Amniotic stem cell (primary cell): ENCODE data around the gene SECISBP2.

Source experiments
- DNase-seq: peaks from one replicate; lab custom pipeline; 2025; lab: John Stamatoyannopoulos, UW

SECISBP2 gene

GRCh38 chr9:89383030-89383720, 64.9 kb downstream of the SECISBP2 start:
- DNase-seq = no peak

- DNase-seq = no peak
Measured at GRCh38 chr9:89383721-89384300, 65.5 kb downstream of the SECISBP2 start.

- DNase-seq = no peak
Measured at GRCh38 chr9:89384783-89385182, 66.5 kb downstream of the SECISBP2 start.

GRCh38 chr9:89386206-89386605, 67.9 kb downstream of the SECISBP2 start:
- no peak for DNase-seq

GRCh38 chr9:89386797-89387196, 68.5 kb downstream of the SECISBP2 start:
- DNase-seq = no peak

- no peak for DNase-seq
Measured at GRCh38 chr9:89387197-89387849, 69.0 kb downstream of the SECISBP2 start.

GRCh38 chr9:89388084-89388867, 70.0 kb downstream of the SECISBP2 start:
- no peak for DNase-seq

- no peak for DNase-seq
Measured at GRCh38 chr9:89388868-89389177, 70.5 kb downstream of the SECISBP2 start.

GRCh38 chr9:89390068-89390555, 71.8 kb downstream of the SECISBP2 start:
- DNase-seq = no peak

- DNase-seq = no peak
Measured at GRCh38 chr9:89390578-89391116, 72.3 kb downstream of the SECISBP2 start.

GRCh38 chr9:89391585-89391984, 73.3 kb downstream of the SECISBP2 start:
- no peak for DNase-seq

- no peak for DNase-seq
Measured at GRCh38 chr9:89394412-89394811, 76.1 kb downstream of the SECISBP2 start.

- DNase-seq = no peak
Measured at GRCh38 chr9:89395931-89396710, 77.8 kb downstream of the SECISBP2 start.

- no peak for DNase-seq
Measured at GRCh38 chr9:89397471-89397870, 79.2 kb downstream of the SECISBP2 start.

- no peak for DNase-seq
Measured at GRCh38 chr9:89398621-89399020, 80.3 kb downstream of the SECISBP2 start.

GRCh38 chr9:89400403-89401116, 82.3 kb downstream of the SECISBP2 start:
- DNase-seq = no peak

GRCh38 chr9:89402695-89403427, 84.6 kb downstream of the SECISBP2 start:
- no peak for DNase-seq

GRCh38 chr9:89404074-89404473, 85.8 kb downstream of the SECISBP2 start:
- DNase-seq = no peak

GRCh38 chr9:89405826-89406225, 87.5 kb downstream of the SECISBP2 start:
- DNase-seq = no peak

GRCh38 chr9:89407070-89407469, 88.8 kb downstream of the SECISBP2 start:
- no peak for DNase-seq
